Measurements from ENCODE around the gene LAPTM5.

The LAPTM5 gene

DNA sequence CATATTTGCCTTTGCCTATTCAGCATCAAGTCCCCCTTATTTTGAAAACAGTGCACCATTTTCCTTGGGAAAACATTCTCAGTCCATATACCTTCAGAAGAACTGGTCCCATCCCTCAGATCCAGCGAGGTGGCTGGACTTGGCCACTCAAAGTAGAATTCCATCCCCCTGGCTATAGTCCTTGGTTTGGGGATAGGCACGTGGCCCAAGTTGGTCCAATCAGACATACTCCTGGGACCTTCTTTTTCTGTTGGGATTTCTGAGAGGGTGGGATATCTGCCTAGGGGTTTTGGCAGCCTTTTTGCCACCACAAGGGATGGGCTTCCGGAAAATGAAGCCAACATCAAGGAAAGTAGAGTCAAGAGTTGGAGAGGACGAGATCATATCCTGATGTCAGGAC is 23.5 kb downstream of the LAPTM5 start:
- no peak for DNase-seq (ENCODE audit: extremely low read depth, low read depth)
- TF ChIP-seq, protein P1, sequence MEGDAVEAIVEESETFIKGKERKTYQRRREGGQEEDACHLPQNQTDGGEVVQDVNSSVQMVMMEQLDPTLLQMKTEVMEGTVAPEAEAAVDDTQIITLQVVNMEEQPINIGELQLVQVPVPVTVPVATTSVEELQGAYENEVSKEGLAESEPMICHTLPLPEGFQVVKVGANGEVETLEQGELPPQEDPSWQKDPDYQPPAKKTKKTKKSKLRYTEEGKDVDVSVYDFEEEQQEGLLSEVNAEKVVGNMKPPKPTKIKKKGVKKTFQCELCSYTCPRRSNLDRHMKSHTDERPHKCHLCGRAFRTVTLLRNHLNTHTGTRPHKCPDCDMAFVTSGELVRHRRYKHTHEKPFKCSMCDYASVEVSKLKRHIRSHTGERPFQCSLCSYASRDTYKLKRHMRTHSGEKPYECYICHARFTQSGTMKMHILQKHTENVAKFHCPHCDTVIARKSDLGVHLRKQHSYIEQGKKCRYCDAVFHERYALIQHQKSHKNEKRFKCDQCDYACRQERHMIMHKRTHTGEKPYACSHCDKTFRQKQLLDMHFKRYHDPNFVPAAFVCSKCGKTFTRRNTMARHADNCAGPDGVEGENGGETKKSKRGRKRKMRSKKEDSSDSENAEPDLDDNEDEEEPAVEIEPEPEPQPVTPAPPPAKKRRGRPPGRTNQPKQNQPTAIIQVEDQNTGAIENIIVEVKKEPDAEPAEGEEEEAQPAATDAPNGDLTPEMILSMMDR (IDR thresholded peaks at IDR 0.05; ENCODE audit: low read depth, low read length), result no peak

DNA sequence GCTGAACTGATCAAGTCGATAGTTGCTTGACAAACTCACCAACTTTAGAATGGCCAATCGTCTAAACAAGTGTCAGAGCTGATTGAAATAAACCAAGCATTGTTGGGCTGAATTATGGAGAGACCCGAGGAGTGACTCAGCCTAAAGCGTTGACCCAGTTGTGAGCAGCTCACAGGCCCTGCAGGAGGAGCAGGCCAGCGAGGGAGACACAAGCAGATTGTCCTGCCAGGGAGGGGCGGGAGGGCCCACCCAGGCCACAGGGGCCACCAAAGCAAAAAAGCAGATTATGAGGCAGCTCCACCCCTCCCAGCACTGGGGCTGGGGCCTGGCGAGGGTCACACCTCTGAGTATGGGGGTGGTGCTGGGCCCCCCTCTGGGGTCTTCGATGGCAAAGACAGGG is 24.1 kb downstream of the LAPTM5 start:
- DNase-seq (ENCODE audit: extremely low read depth, low read depth), result no peak

DNA sequence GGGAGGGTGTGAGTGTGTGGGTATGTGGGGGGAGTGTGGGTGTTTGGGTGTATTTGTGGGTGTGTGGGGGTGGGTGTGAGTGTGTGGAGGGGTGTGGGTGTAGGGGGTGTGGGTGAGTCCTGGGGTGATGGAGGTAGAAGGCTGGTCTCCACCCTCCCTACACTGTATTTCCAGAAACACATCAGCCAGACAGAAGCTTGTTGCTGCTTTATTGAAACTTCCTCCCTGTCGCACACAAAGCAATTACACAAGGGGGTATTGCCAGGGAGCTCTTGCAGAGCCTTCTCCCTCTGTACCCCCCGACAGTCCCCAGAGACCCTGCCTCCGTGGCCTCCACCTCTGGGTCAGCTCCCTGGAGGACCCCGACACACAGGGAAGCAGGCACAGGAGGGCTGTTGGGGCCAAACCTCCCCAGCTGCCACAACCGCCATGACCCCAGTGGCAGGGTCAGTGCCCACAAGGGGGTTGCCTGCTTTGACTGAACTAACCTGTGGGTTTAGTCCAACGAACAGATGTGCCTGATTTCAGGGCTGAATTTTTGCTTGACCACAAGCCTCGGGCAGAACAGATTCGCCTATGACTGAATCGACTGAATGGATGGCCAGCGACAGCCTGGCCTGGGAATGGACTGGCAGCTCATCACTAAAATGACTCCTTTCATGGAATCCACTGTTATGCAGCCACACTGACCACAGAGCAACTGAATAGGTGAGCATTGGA is 25.1 kb downstream of the LAPTM5 start:
- no peak for DNase-seq (ENCODE audit: extremely low read depth, low read depth)
- TF ChIP-seq, protein P1 (IDR thresholded peaks at IDR 0.05; ENCODE audit: low read depth, low read length), result no peak

More for the DNA sequence above, 24.1 kb downstream of the LAPTM5 start:
- TF ChIP-seq, protein P1 (IDR thresholded peaks at IDR 0.05; ENCODE audit: low read depth, low read length), result no peak

DNA sequence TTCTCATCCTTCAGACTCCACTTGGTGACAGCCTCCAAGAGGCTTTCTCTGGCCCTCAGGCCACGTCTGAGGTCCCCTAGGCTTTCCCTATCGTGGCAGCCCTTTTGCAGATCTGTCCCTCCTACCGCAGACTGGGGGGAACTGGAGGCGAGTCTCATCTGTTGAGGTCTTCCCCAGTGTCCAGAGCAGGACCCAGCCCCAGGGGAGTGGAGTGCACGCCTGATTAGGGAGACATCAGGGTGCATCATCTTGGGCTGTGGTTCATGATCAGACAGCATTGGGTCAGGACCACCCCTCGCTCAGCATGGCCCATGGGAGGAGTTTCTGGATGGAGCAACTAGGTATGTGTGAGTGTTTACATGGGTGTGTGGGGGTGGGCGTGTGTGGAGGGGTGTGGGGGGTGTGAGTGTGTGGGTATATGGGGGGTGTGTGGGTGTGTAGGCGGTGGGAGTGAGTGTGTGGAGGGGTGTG is 25.7 kb downstream of the LAPTM5 start:
- DNase-seq (ENCODE audit: extremely low read depth, low read depth), result no peak
- TF ChIP-seq, protein P1 (IDR thresholded peaks at IDR 0.05; ENCODE audit: low read depth, low read length), result no peak

DNA sequence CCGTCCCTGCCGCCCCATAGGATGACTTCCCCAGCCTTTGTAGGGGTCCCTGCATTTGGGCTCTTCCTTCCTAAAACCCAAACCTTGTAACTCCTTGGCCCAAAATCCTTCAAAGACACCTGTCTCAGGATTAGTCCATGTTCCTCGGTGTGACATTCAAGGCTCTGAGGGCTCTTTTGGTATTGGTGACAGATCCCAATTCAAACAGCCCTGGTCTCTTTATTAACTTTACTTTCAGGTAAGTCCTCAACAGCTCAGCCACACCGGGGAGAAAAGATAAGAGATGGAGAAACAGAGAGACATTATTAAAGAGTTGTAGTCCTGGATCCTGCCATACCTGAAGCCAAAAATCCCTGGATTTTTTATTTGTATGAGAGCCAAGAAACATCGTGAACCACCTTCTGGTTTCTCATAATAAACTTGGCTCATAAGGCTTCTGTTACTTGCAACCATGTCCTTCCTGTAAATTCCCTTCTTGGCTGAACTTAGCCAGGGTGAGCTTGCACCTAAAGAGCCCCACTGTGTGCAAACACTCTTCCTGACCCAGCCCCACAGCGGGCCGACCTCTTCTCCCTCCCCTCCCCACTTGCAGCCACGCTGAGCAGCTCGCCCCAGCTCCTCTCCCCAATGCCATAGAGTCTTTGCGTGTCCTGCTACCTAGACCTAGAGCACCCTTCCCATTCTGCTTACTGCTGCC is 26.3 kb downstream of the LAPTM5 start:
- DNase-seq (ENCODE audit: extremely low read depth, low read depth), result no peak
- TF ChIP-seq, protein P1 (IDR thresholded peaks at IDR 0.05; ENCODE audit: low read depth, low read length), result no peak

DNA sequence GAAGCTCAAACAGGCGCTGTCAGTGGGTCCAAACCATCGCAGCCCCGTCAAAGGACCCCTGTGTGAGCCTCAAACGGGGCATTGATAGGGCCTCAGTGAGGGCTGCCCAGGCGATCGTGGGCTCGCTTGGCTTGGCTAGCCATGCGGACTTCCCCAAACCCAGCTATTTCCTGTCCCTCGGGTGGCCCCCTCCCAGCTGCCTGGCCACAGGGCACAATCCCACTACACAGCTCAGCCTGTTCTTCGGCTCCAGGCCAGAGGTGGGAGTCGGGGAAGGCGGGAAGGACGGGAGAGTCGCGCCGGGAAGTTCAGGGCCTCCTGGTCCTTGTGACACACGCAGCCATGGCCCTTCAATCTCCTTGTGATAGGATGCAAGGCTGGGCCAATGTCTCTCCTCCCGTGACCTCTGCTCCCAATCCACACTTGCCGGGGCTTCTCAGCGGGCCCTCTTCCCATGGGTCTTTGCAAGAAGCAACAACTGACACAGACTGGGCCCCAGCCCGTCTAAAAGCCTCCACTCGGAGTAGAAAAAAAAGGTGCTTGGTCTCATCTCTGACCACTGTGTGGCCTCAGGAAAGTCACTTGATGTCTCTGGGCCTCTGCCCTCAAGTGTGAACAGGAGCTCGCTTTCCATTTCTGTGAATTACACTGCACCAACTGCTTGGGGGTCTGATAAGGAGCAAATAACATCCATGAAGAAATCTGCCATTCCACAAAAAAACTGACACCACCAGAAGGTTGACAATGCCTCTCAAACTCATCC is 27.0 kb downstream of the LAPTM5 start:
- no peak for DNase-seq (ENCODE audit: extremely low read depth, low read depth)
- TF ChIP-seq, protein P1 (IDR thresholded peaks at IDR 0.05; ENCODE audit: low read depth, low read length), result no peak

Data from AG09319 (cell line).